Common myeloid progenitor, CD34-positive (primary cell): ENCODE data around the gene YPEL3.

Experiments
- CTCF ChIA-PET: fragments of 350-600 bp; sonication (Branson Sonifier 250); formaldehyde crosslinking; loops from one replicate; lab custom pipeline; 2021; ENCODE audit warnings: antibody characterized with exemption; lab: Charles Lee
- POLR2A ChIA-PET: fragments of 350-600 bp; sonication (Branson Sonifier 250); formaldehyde crosslinking; loops from one replicate; lab custom pipeline; 2021; ENCODE audit warnings: antibody characterized with exemption; lab: Charles Lee
- DNase-seq, 3 donors: peaks; one replicate each; pipeline versions ENCODE4 v3.0.0 to v3.0.0-alpha.2; 2013
- H3K27ac ChIP-seq, 2 experiments: 1 replicate in 1 of 2; 2 replicates in 1 of 2; pipeline ENCODE4 v1.7.0; 2013; ENCODE audit warnings: inconsistent platforms in 2 of 2, low read length in 2 of 2, mild to moderate bottlenecking in 2 of 2, low read depth in 1 of 2, moderate library complexity in 1 of 2; ENCODE audit not compliant: severe bottlenecking in 2 of 2, insufficient read depth in 1 of 2, poor library complexity in 1 of 2
- H3K27me3 ChIP-seq, 5 experiments: replicated peaks in 2 of 5; 1 replicate in 3 of 5; 2 replicates in 2 of 5; pipeline versions ENCODE4 v1.6.1 to v1.7.0; 2013; ENCODE audit warnings: low read length in 4 of 5, mild to moderate bottlenecking in 2 of 5, moderate library complexity in 2 of 5, inconsistent platforms in 1 of 5; ENCODE audit not compliant: insufficient read depth in 5 of 5, control insufficient read depth in 4 of 5
- H3K36me3 ChIP-seq, 4 experiments: 1 replicate in 2 of 4; 2 replicates in 2 of 4; pipeline versions ENCODE4 v1.6.1 to v1.7.0; 2013; ENCODE audit warnings: low read length in 3 of 4, control low read depth in 1 of 4, mild to moderate bottlenecking in 1 of 4; ENCODE audit not compliant: control insufficient read depth in 4 of 4, insufficient read depth in 4 of 4
- H3K4me1 ChIP-seq, 4 experiments: 1 replicate in 3 of 4; 2 replicates in 1 of 4; pipeline versions ENCODE4 v1.6.1 to v1.7.1; 2013; ENCODE audit warnings: low read length in 3 of 4, mild to moderate bottlenecking in 3 of 4, control low read depth in 1 of 4, inconsistent platforms in 1 of 4, moderate library complexity in 1 of 4; ENCODE audit not compliant: control insufficient read depth in 4 of 4, insufficient read depth in 4 of 4; ENCODE audit errors: control extremely low read depth in 1 of 4
- H3K4me3 ChIP-seq, 7 experiments: 1 replicate in 4 of 7; 2 replicates in 3 of 7; pipeline versions ENCODE4 v1.5.1 to v1.7.0; 2013; ENCODE audit warnings: mild to moderate bottlenecking in 7 of 7, low read length in 6 of 7, moderate library complexity in 6 of 7, inconsistent platforms in 2 of 7, low read depth in 2 of 7, control low read depth in 1 of 7; ENCODE audit not compliant: insufficient read depth in 4 of 7, control insufficient read depth in 1 of 7; ENCODE audit errors: extremely low read depth in 1 of 7
- H3K9me3 ChIP-seq, 5 experiments: 1 replicate in 4 of 5; 2 replicates in 1 of 5; pipeline versions ENCODE4 v1.6.1 to v1.7.1; 2013; ENCODE audit warnings: low read length in 4 of 5, mild to moderate bottlenecking in 2 of 5, inconsistent platforms in 1 of 5, low read depth in 1 of 5, moderate library complexity in 1 of 5; ENCODE audit not compliant: control insufficient read depth in 4 of 5, insufficient read depth in 2 of 5; ENCODE audit errors: control extremely low read depth in 1 of 5
- WGBS: methylation state at CpG from one replicate; pipeline ENCODE4 v1.1.5; 2013; ENCODE audit not compliant: insufficient coverage; 5-methylcytosine and 5-hydroxymethylcytosine counted together

The YPEL3 gene

GRCh38 chr16:30141750-30142149, 45.7 kb upstream of the YPEL3 start:
- ChIA-PET CTCF (interaction anchor here (1.3 kb wide), 2 partner anchors 37 to 49 kb away, joined by 3 read pairs; no protein-coding TSS in a partner anchor), POLR2A (interaction anchor here (0.6 kb wide), 1 partner anchor 36 kb away, joined by 4 read pairs; no protein-coding TSS in a partner anchor)
- DNase-seq, result no peak
- Histone ChIP-seq H3K9me3 (no peaks in the 10 kb centered on the region), H3K4me3 (no peak overlapping the region), H3K27me3 (no peaks in the 10 kb centered on the region), H3K27ac (no peak overlapping the region), H3K36me3 (no peaks in the 10 kb centered on the region), H3K4me1 (peaks cover 0 to 19% (median 5%) of the 10 kb centered on the region in 4 experiments)
- WGBS, result no CpG with 5 or more reads among the region's 2 CpGs

GRCh38 chr16:30139583-30140481, 43.8 kb upstream of the YPEL3 start:
- POLR2A ChIA-PET, result interaction anchor here (1.1 kb wide), 1 partner anchor 10 kb away, joined by 3 read pairs; no protein-coding TSS in a partner anchor
- Histone ChIP-seq H3K27ac (no peak overlapping the region), H3K27me3 (no peaks in the 10 kb centered on the region), H3K9me3 (no peaks in the 10 kb centered on the region), H3K36me3 (no peaks in the 10 kb centered on the region), H3K4me1 (peaks cover 0 to 21% (median 5%) of the 10 kb centered on the region in 4 experiments), H3K4me3 (no peak overlapping the region)
- 68% methylated on average over 13 of the region's 13 CpGs for WGBS
- CTCF ChIA-PET, result interaction anchor here (0.9 to 1.6 kb wide), 4 partner anchors 9 to 48 kb away, joined by 3 to 4 read pairs (median 3); no protein-coding TSS in a partner anchor
- no peak for DNase-seq

- H3K4me1 ChIP-seq, result peaks cover 0 to 21% (median 5%) of the 10 kb centered on the region in 4 experiments
- POLR2A ChIA-PET, result no interaction called here
- no peak for DNase-seq
- H3K27me3 ChIP-seq, result no peaks in the 10 kb centered on the region
- no peak overlapping the region for H3K4me3 ChIP-seq
- 98% methylated on average over 8 of the region's 8 CpGs for WGBS
- H3K27ac ChIP-seq, result no peak overlapping the region
- CTCF ChIA-PET, result interaction anchor here (1.3 kb wide), 1 partner anchor 34 kb away, joined by 4 read pairs; no protein-coding TSS in a partner anchor
- no peaks in the 10 kb centered on the region for H3K9me3 ChIP-seq
- no peaks in the 10 kb centered on the region for H3K36me3 ChIP-seq
Observed at GRCh38 chr16:30137897-30138296, 41.9 kb upstream of the YPEL3 start.

- no peak for DNase-seq
- ChIA-PET CTCF (interaction anchor here (1.3 to 1.5 kb wide), 2 partner anchors 23 to 35 kb away, joined by 3 to 4 read pairs; no protein-coding TSS in a partner anchor), POLR2A (interaction anchor here (0.6 kb wide), 1 partner anchor 210 kb away, joined by 3 read pairs; no protein-coding TSS in a partner anchor)
- Histone ChIP-seq H3K4me3 (no peak overlapping the region), H3K36me3 (no peaks in the 10 kb centered on the region), H3K27ac (no peak overlapping the region), H3K27me3 (no peaks in the 10 kb centered on the region), H3K9me3 (no peaks in the 10 kb centered on the region), H3K4me1 (peaks cover 0 to 24% (median 5%) of the 10 kb centered on the region in 4 experiments)
- WGBS, result 100% methylated on average over 4 of the region's 11 CpGs
Observed at GRCh38 chr16:30136971-30137605, 41.1 kb upstream of the YPEL3 start.

GRCh38 chr16:30132591-30132990, 36.6 kb upstream of the YPEL3 start:
- no peak for DNase-seq
- Histone ChIP-seq H3K9me3 (no peaks in the 10 kb centered on the region), H3K36me3 (no peaks in the 10 kb centered on the region), H3K27ac (no peak overlapping the region), H3K4me3 (no peak overlapping the region), H3K4me1 (peaks cover 0 to 17% (median under 1%) of the 10 kb centered on the region in 4 experiments), H3K27me3 (no peaks in the 10 kb centered on the region)
- CTCF ChIA-PET, result no interaction called here
- POLR2A ChIA-PET, result no interaction called here
- 100% methylated on average over 1 of the region's 3 CpGs for WGBS

- DNase-seq, result no peak
- Histone ChIP-seq H3K4me3 (no peak overlapping the region), H3K27ac (no peak overlapping the region), H3K9me3 (no peaks in the 10 kb centered on the region), H3K36me3 (no peaks in the 10 kb centered on the region), H3K27me3 (no peaks in the 10 kb centered on the region), H3K4me1 (peaks cover 0 to 11% (median 0%) of the 10 kb centered on the region in 4 experiments)
- CTCF ChIA-PET, result no interaction called here
- WGBS, result 98% methylated on average over 3 of the region's 4 CpGs
- POLR2A ChIA-PET, result no interaction called here
Observed at GRCh38 chr16:30131869-30132475, 36.0 kb upstream of the YPEL3 start.
